ENCODE data around the gene MMP15. TPM values are rescaled to one million over a fixed set of nuclear protein-coding genes. Genes with fewer than 3 reads are reported as not detected.

The MMP15 gene
- total RNA-seq, 1 donor = 9.4 TPM

DNA sequence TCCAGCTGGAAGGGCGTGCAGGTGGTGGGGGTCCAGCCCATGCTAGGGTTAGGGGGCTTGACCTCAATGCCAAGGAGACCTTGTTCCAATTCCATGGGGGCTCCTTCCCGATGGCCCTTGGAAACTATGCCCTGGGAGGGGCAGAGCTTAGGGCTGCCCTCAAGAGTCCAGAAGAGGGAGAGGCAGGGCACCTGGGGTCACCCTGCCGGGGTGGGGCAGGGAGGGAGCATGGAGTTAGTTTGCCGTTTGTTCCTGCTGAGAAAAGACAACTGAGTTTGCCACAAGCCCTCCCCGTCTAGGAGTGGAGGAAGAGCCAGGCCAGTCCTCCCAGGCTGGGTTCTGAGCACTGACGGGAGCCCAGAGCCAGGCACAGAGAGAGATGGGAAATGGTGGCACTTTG lies 21.4 kb downstream of the MMP15 start:
- H3K27ac ChIP-seq (ENCODE audit: low read depth, low read length) = no peak overlapping the region
- no peaks in the 10 kb centered on the region for H3K4me1 ChIP-seq (ENCODE audit: insufficient read depth, low read length)
- no peaks in the 10 kb centered on the region for H3K27me3 ChIP-seq (ENCODE audit: insufficient read depth, low read length)
- no peak overlapping the region for H2AFZ ChIP-seq (ENCODE audit: low read length)
- H3K79me2 ChIP-seq (ENCODE audit: insufficient read depth, low read length) = no peaks in the 10 kb centered on the region
- peak; percentile 85 for DNase-seq (ENCODE audit: insufficient read length, low spot score, missing footprints)
- no peaks in the 10 kb centered on the region for H3K36me3 ChIP-seq (ENCODE audit: insufficient read depth, low read length)
- H3K9me3 ChIP-seq (ENCODE audit: low read depth, low read length) = no peaks in the 10 kb centered on the region
- H4K20me1 ChIP-seq (ENCODE audit: insufficient read depth, low read length) = no peaks in the 10 kb centered on the region
- no peak overlapping the region for H3K4me2 ChIP-seq (ENCODE audit: insufficient read depth, low read length)
- TF ChIP-seq, protein P1, sequence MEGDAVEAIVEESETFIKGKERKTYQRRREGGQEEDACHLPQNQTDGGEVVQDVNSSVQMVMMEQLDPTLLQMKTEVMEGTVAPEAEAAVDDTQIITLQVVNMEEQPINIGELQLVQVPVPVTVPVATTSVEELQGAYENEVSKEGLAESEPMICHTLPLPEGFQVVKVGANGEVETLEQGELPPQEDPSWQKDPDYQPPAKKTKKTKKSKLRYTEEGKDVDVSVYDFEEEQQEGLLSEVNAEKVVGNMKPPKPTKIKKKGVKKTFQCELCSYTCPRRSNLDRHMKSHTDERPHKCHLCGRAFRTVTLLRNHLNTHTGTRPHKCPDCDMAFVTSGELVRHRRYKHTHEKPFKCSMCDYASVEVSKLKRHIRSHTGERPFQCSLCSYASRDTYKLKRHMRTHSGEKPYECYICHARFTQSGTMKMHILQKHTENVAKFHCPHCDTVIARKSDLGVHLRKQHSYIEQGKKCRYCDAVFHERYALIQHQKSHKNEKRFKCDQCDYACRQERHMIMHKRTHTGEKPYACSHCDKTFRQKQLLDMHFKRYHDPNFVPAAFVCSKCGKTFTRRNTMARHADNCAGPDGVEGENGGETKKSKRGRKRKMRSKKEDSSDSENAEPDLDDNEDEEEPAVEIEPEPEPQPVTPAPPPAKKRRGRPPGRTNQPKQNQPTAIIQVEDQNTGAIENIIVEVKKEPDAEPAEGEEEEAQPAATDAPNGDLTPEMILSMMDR (IDR thresholded peaks at IDR 0.05; ENCODE audit: extremely low read depth, low read depth, low read length) = no peak
- H3K4me3 ChIP-seq (ENCODE audit: insufficient read depth, low read length) = no peak overlapping the region

DNA sequence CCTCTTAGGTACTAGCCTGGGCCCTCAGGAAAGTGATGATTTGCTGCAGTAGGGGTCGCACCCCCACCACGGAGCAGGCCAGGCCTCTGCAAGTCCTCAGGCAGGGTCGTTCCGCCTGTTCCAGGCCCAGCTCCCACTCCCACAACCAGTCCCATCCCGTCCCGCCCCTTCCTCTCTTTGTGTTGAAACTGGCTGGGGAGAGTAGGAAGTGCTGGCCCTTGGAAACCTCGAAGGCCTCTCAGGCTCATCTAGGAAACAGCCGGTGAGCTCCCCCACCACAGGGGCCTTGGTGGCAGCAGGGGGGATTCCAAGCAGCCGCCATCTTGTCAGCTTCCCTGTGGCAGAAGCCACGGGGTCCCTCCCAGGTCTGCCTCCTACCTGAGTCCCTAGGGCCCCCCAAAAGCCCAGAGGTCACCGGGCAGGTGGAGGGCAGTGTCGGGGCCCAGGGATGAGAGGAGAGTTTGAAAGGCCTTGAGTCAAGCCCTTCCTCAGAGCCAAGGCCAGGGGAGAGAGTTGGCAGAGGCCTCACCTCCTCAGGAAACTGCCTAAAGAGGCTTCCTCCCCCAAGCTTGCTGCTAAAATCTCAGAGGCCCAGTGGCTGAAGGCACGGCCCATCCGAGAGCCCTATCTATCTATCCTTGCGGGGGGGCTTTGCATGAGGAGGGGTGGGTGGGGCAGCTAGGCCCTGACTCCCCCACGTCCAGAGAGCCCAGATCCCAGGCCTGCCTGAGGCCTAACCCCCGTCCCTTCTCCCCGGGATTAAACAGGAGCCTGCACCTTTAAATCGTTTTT lies 22.2 kb downstream of the MMP15 start:
- H2AFZ ChIP-seq (ENCODE audit: low read length) = no peak overlapping the region

DNA sequence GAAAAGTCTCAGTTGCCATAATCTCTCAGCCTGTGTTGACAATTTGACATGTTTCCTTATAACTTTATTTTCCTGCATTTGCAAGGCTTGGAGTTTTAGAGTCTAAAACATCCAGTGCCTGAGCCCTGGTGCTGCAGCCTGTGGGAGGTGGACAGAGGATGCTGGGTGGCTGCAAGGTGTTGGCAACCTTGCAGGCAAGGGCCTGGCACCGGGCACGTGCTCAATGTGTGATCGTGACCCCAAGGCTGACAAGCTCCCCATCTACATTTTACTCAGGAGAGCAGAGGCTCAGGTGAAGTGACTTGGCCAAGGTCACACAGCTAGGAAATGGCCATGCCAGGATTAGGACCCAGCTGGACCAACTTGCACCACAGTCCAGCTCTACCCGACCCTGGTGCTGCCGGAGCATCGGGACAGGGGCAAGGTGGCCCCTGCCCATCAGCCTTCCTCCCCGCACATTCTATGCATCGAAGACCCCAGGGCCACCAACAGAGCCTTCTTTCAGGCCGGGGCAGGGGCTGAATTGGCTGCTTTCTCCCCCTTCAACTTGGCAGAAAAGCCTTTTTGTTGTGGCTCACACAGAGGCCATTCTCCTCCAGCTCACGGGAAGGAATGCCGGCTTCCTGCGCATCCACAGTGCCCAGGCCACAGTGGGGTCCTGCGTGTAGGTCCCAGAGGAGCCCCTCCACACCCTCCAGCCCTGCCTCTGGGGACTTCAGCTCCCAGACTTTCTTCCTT lies 23.1 kb downstream of the MMP15 start:
- Histone ChIP-seq H2AFZ (ENCODE audit: low read length) (no peak overlapping the region), H3K4me3 (ENCODE audit: insufficient read depth, low read length) (no peak overlapping the region), H3K36me3 (ENCODE audit: insufficient read depth, low read length) (no peaks in the 10 kb centered on the region), H3K9me3 (ENCODE audit: low read depth, low read length) (no peaks in the 10 kb centered on the region), H3K27ac (ENCODE audit: low read depth, low read length) (no peak overlapping the region), H3K27me3 (ENCODE audit: insufficient read depth, low read length) (no peaks in the 10 kb centered on the region), H3K4me2 (ENCODE audit: insufficient read depth, low read length) (no peak overlapping the region), H3K4me1 (ENCODE audit: insufficient read depth, low read length) (no peaks in the 10 kb centered on the region), H4K20me1 (ENCODE audit: insufficient read depth, low read length) (no peaks in the 10 kb centered on the region), H3K79me2 (ENCODE audit: insufficient read depth, low read length) (no peaks in the 10 kb centered on the region)
- TF ChIP-seq, protein P1 (IDR thresholded peaks at IDR 0.05; ENCODE audit: extremely low read depth, low read depth, low read length) = no peak
- DNase-seq (ENCODE audit: insufficient read length, low spot score, missing footprints) = peak; percentile 77

More for the DNA sequence above, 22.2 kb downstream of the MMP15 start:
- Histone ChIP-seq H3K4me3 (ENCODE audit: insufficient read depth, low read length) (no peak overlapping the region), H4K20me1 (ENCODE audit: insufficient read depth, low read length) (no peaks in the 10 kb centered on the region), H3K4me2 (ENCODE audit: insufficient read depth, low read length) (no peak overlapping the region), H3K4me1 (ENCODE audit: insufficient read depth, low read length) (no peaks in the 10 kb centered on the region), H3K27me3 (ENCODE audit: insufficient read depth, low read length) (no peaks in the 10 kb centered on the region), H3K79me2 (ENCODE audit: insufficient read depth, low read length) (no peaks in the 10 kb centered on the region), H3K27ac (ENCODE audit: low read depth, low read length) (no peak overlapping the region), H3K36me3 (ENCODE audit: insufficient read depth, low read length) (no peaks in the 10 kb centered on the region), H3K9me3 (ENCODE audit: low read depth, low read length) (no peaks in the 10 kb centered on the region)
- DNase-seq (ENCODE audit: insufficient read length, low spot score, missing footprints) = peak; percentile 80
- TF ChIP-seq, protein P1 (IDR thresholded peaks at IDR 0.05; ENCODE audit: extremely low read depth, low read depth, low read length) = no peak
